Spleen (tissue), 11 donors: Measurements from ENCODE around the gene CDH16. TPM values are rescaled to one million over a fixed set of nuclear protein-coding genes. Genes with fewer than 3 reads are reported as not detected.

Experiments
- DNase-seq: peaks from one replicate; pipeline ENCODE4 v3.0.0-alpha.2; 2020
- H3K27ac ChIP-seq, 8 donors: fragments of 200-600 bp; sonication (generic) in 7 of 8; 1 replicate in 4 of 8; 2 replicates in 4 of 8; pipeline versions ENCODE4 v1.5.0 to v1.8.0; 2016 to 2021; ENCODE audit warnings: inconsistent platforms in 4 of 8, mild to moderate bottlenecking in 4 of 8, moderate library complexity in 1 of 8
- H3K27me3 ChIP-seq, 7 donors: fragments of 200-600 bp; sonication (generic) in 6 of 7; replicated peaks in 1 of 7; 1 replicate in 4 of 7; 2 replicates in 3 of 7; pipeline versions ENCODE4 v1.5.0 to v1.8.0; 2016 to 2021; ENCODE audit warnings: inconsistent platforms in 3 of 7, mild to moderate bottlenecking in 1 of 7
- H3K36me3 ChIP-seq, 6 donors: fragments of 200-600 bp; sonication (generic) in 5 of 6; 1 replicate in 4 of 6; 2 replicates in 2 of 6; pipeline versions ENCODE4 v1.5.0 to v1.8.0; 2016 to 2021; ENCODE audit warnings: inconsistent platforms in 2 of 6
- H3K4me1 ChIP-seq, 6 donors: fragments of 200-600 bp; sonication (generic) in 5 of 6; 1 replicate in 3 of 6; 2 replicates in 3 of 6; pipeline versions ENCODE4 v1.5.0 to v1.8.0; 2016 to 2021; ENCODE audit warnings: inconsistent platforms in 3 of 6
- H3K4me3 ChIP-seq, 8 donors: fragments of 200-600 bp; sonication (generic) in 7 of 8; 1 replicate in 4 of 8; 2 replicates in 4 of 8; pipeline versions ENCODE4 v1.5.0 to v1.8.0; 2016 to 2021; ENCODE audit warnings: inconsistent platforms in 4 of 8, mild to moderate bottlenecking in 4 of 8, moderate library complexity in 2 of 8
- H3K9me3 ChIP-seq, 8 donors: fragments of 200-600 bp; sonication (generic) in 7 of 8; 1 replicate in 4 of 8; 2 replicates in 4 of 8; pipeline versions ENCODE4 v1.5.0 to v1.8.0; 2016 to 2021; ENCODE audit warnings: inconsistent platforms in 4 of 8
- POLR2A ChIP-seq, 3 donors: fragments of 450-650 bp; IDR thresholded peaks; one replicate each; pipeline ENCODE4 v1.5.1; 2017; ENCODE audit warnings: antibody characterized with exemption in 3 of 3, mild to moderate bottlenecking in 1 of 3
- POLR2AphosphoS5 ChIP-seq, 3 donors: sonication (generic); formaldehyde crosslinking; IDR thresholded peaks; one replicate each; pipeline ENCODE4 v1.5.1; 2017; ENCODE audit warnings: antibody characterized with exemption in 3 of 3
- WGBS, 5 donors: extraction: QIAGEN DNeasy Blood & Tissue Kit in 3 of 5; methylation state at CpG; one replicate each; pipeline versions ENCODE4 v1.1.5 to v1.1.7; 2013 to 2018; 5-methylcytosine and 5-hydroxymethylcytosine counted together
- intact Hi-C: fragments of 100-400 bp; cut with DNase I; formaldehyde crosslinking; loops from one replicate; pipeline ENCODE4 v1.15.0; 2023; ENCODE audit warnings: low total_unique reads
- polyA plus RNA-seq, 3 donors: library from polyadenylated mRNA; stranded (reverse); fragments of 200-250 nt; gene quantifications; one replicate each; pipeline ENCODE4 v1.2.1, GENCODE V29; 2013
- total RNA-seq, 7 donors: library from RNA; depleted of rRNA in 3 of 7; stranded (reverse); fragments of >200 nt in 3 of 7; fragmentation: NEBNext Ultra II Directional in 4 of 7; extraction: Animal tissue kit (Norgen Biotek cat#: 25700) in 4 of 7; gene quantifications; one replicate each; pipeline versions ENCODE4 v1.1.0 to v1.2.1, GENCODE V29; 2016 to 2021
- TF ChIP-seq, protein P1 (sequence below), 11 experiments: fragments of 200-600 bp in 7 of 11; fragments of 450-650 bp in 4 of 11; sonication (generic) in 4 of 11; IDR thresholded peaks in 8 of 11; conservative IDR thresholded peaks in 3 of 11; 1 replicate in 7 of 11; 2 replicates in 4 of 11; pipeline versions ENCODE4 v1.4.0 to v1.8.0; 2016 to 2021; ENCODE audit warnings: antibody characterized with exemption in 11 of 11, inconsistent platforms in 4 of 11, mild to moderate bottlenecking in 1 of 11
- donor health status: healthy with polysubstance abuse.
- donor health status: DM: no; HTN: no; CAD: no; lungs with moderate emphysema.
- donor health status: DM: no; HTN: no; CAD: no.
- donor health status: Bipolar disorder and iron deficiency.
- donor health status: healthy.
- donor health status: DM: no; HTN: no; CAD: no.
- donor health status: DM: yes; HTN: yes; CAD: no.

Gene CDH16
- total and polyA plus RNA-seq, 10 donors: not detected

DNA sequence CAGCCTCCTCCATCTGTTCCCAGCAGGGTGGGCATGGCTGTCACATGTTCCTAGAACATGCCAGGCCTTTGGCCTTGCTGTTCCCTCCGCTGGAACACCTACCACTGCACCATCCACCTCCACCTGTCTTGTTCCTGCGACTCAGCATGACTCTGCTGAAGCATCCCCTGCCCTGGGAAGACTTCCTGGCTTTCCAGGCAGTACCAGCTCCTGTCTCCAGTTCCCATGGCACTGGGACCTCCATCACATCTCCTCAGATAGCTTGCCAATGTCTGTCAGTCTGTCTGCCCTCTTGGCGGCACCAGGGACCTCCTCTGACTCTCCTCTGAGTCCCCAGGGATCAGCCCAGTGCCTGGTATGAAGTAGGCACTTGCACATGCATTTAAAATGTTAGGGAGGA, 22.7 kb downstream of the CDH16 start:
- Histone ChIP-seq H3K4me1 (peaks cover 0 to 16% (median 7%) of the 10 kb centered on the region in 6 donors), H3K4me3 (no peak overlapping the region), H3K27ac (no peak overlapping the region), H3K36me3 (no peaks in the 10 kb centered on the region), H3K9me3 (no peaks in the 10 kb centered on the region), H3K27me3 (no peaks in the 10 kb centered on the region)
- 73 to 96% (median 94%) methylated on average over 3 of the region's 3 CpGs for WGBS, 5 donors
- intact Hi-C loops: no loop called here
- TF ChIP-seq, protein P1, sequence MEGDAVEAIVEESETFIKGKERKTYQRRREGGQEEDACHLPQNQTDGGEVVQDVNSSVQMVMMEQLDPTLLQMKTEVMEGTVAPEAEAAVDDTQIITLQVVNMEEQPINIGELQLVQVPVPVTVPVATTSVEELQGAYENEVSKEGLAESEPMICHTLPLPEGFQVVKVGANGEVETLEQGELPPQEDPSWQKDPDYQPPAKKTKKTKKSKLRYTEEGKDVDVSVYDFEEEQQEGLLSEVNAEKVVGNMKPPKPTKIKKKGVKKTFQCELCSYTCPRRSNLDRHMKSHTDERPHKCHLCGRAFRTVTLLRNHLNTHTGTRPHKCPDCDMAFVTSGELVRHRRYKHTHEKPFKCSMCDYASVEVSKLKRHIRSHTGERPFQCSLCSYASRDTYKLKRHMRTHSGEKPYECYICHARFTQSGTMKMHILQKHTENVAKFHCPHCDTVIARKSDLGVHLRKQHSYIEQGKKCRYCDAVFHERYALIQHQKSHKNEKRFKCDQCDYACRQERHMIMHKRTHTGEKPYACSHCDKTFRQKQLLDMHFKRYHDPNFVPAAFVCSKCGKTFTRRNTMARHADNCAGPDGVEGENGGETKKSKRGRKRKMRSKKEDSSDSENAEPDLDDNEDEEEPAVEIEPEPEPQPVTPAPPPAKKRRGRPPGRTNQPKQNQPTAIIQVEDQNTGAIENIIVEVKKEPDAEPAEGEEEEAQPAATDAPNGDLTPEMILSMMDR (IDR thresholded peaks at IDR 0.05 in 8 of 11, conservative IDR thresholded peaks at IDR 0.05 in 3 of 11): no peak
- no peak for TF ChIP-seq POLR2A (IDR thresholded peaks at IDR 0.05)
- no peak for TF ChIP-seq POLR2AphosphoS5 (IDR thresholded peaks at IDR 0.05)
- DNase-seq: no peak

DNA sequence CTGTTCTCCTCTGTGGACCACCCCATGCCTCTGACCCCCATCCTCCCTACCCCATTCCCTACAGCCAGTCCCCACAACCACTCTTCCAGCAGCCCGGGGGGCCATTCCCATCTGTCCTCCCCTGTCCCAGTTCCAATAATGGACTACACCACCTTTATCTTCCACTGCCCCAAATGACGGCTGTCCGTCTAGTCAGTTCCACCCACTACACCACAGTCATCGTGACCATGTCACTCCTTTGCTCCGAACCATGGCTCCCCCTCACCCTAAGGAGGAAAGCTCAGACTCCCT, 23.1 kb downstream of the CDH16 start:
- H3K27ac ChIP-seq: no peak overlapping the region
- intact Hi-C loops: no loop called here

DNA sequence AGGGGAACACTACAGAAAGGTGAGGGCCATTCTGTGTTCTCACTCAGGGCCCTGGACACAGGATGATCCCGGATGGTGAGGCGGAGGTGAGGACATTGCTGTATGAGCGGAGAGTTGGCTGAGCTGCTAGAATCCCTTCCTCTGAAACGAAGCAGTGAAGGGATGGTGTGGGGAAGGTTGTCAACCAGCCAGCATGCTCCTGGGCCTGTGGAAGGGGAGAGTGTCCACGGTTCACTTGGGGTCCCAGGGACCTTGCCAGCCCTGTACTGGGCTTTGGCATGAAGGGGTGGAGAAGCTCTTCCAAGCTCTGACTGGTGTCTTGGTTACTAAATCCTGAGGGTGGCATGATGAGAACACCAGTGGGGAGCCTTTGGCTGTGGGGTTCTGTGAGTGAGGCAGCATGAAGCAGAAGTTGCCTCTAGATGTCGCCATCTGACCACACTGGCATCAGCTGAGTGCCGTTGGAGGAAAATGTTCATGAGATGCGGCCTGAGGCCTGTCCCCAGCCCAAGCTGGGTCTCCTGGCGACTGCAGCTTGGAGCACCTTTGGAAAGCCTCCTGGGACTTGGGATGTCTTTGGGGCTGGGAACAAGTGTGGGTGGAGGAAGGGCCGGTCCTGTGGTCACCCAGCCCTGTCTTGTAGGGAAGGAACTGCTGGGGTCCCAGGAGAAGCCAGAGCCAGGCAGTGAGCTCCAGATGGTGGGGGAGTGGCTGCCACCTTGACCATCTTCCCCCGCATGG, 23.6 kb downstream of the CDH16 start:
- H3K36me3 ChIP-seq: no peaks in the 10 kb centered on the region
- TF ChIP-seq POLR2A (IDR thresholded peaks at IDR 0.05) (no peak), POLR2AphosphoS5 (IDR thresholded peaks at IDR 0.05) (peak in 1 of 3 donors; percentile 34)
- TF ChIP-seq, protein P1 (IDR thresholded peaks at IDR 0.05 in 8 of 11, conservative IDR thresholded peaks at IDR 0.05 in 3 of 11): peak; percentile 43 to 76 (median 56)
- 44 to 56% (median 51%) methylated on average over 7 to 11 of the region's 11 CpGs for WGBS, 5 donors
- H3K4me3 ChIP-seq: no peak overlapping the region
- no peak overlapping the region for H3K27ac ChIP-seq
- no peaks in the 10 kb centered on the region for H3K9me3 ChIP-seq
- no peaks in the 10 kb centered on the region for H3K27me3 ChIP-seq
- intact Hi-C loops: no loop called here
- peaks cover 0 to 10% (median 3%) of the 10 kb centered on the region in 6 donors for H3K4me1 ChIP-seq
- no peak for DNase-seq

More for the DNA sequence above, 23.1 kb downstream of the CDH16 start:
- WGBS, 5 donors: 89 to 96% (median 91%) methylated on average over 5 of the region's 5 CpGs
- TF ChIP-seq, protein P1 (IDR thresholded peaks at IDR 0.05 in 8 of 11, conservative IDR thresholded peaks at IDR 0.05 in 3 of 11): no peak
- TF ChIP-seq POLR2AphosphoS5 (IDR thresholded peaks at IDR 0.05) (no peak), POLR2A (IDR thresholded peaks at IDR 0.05) (no peak)
- no peak overlapping the region for H3K4me3 ChIP-seq
- no peaks in the 10 kb centered on the region for H3K9me3 ChIP-seq
- DNase-seq: no peak
- H3K36me3 ChIP-seq: no peaks in the 10 kb centered on the region
- peaks cover 0 to 15% (median 7%) of the 10 kb centered on the region in 6 donors for H3K4me1 ChIP-seq
- no peaks in the 10 kb centered on the region for H3K27me3 ChIP-seq

DNA sequence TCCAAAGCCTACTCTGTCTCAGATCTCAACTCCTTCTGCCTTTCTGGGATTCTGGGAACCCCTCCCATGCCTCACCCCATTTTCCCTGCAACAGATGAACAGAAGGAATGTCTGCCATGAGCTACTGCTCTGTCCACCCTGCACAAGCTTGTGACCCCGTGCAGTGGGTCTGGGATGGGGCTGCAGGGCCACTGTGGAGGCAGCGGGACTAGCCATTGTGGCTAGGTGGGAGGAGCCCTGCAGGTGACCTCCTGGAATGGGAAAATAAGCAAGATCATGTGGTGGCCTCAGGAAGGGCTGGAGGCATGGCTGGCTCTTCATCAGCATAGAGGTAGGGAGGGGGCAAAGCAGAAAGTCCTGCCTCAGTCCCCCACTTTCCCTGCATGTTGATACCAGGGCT, 24.6 kb downstream of the CDH16 start:
- Histone ChIP-seq H3K36me3 (peaks cover 0 to 5% (median 0%) of the 10 kb centered on the region in 6 donors), H3K4me3 (no peak overlapping the region), H3K27me3 (no peaks in the 10 kb centered on the region), H3K9me3 (no peaks in the 10 kb centered on the region), H3K27ac (no peak overlapping the region), H3K4me1 (no peaks in the 10 kb centered on the region)
- whole genome bisulfite sequencing, 5 donors: 69 to 93% (median 85%) methylated on average over 2 of the region's 2 CpGs
- DNase-seq: no peak
- intact Hi-C loops: no loop called here
- TF ChIP-seq, protein P1 (IDR thresholded peaks at IDR 0.05 in 8 of 11, conservative IDR thresholded peaks at IDR 0.05 in 3 of 11): no peak
- no peak for TF ChIP-seq POLR2AphosphoS5 (IDR thresholded peaks at IDR 0.05)
- no peak for TF ChIP-seq POLR2A (IDR thresholded peaks at IDR 0.05)
